Loucy (cell line): ENCODE measurements around the gene ACAT2.

ENCODE experiments used
- EZH2phosphoT487 ChIP-seq: fragments of 200-600 bp; IDR thresholded peaks from 2 replicates; pipeline ENCODE4 v1.6.1; 2018; ENCODE audit warnings: antibody characterized with exemption, mild to moderate bottlenecking, moderate library complexity, borderline replicate concordance
- TF ChIP-seq, protein P1 (sequence below): fragments of 200-600 bp; sonication (generic); conservative IDR thresholded peaks from 2 replicates; pipeline ENCODE4 v1.5.1; 2014; ENCODE audit warnings: mild to moderate bottlenecking, antibody characterized with exemption, low read length

DNA sequence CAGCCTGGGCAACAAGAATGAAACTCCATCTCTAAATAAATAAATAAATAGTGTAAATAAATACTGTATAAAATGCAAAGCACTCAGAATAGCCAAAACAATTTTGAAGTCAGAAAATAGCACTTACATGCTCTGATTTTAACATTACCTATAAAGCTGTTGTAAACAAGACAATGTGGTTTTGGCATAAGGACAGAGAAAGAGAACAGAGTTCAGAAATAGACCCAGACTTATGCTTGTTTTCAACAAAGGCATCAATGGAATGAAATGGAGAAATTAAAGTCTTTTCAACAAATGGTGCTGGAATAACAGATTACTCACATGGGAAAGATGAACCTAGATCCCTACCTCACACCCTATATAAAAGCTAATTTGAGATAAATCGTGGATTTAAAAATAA lies 10.4 kb downstream of the ACAT2 start:
- TF ChIP-seq, protein P1, sequence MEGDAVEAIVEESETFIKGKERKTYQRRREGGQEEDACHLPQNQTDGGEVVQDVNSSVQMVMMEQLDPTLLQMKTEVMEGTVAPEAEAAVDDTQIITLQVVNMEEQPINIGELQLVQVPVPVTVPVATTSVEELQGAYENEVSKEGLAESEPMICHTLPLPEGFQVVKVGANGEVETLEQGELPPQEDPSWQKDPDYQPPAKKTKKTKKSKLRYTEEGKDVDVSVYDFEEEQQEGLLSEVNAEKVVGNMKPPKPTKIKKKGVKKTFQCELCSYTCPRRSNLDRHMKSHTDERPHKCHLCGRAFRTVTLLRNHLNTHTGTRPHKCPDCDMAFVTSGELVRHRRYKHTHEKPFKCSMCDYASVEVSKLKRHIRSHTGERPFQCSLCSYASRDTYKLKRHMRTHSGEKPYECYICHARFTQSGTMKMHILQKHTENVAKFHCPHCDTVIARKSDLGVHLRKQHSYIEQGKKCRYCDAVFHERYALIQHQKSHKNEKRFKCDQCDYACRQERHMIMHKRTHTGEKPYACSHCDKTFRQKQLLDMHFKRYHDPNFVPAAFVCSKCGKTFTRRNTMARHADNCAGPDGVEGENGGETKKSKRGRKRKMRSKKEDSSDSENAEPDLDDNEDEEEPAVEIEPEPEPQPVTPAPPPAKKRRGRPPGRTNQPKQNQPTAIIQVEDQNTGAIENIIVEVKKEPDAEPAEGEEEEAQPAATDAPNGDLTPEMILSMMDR: no peak
- TF ChIP-seq EZH2phosphoT487: no peak
